RCC 7860 (cell line): ENCODE data around the gene RSRP1.
A peak's percentile ranks its signal among the peaks of the same experiment; 100 is the strongest.
"Not testable (repeated sequence)": the region's sequence is repeated elsewhere in the genome, so short reads cannot be mapped to it uniquely, and the experiment has no call there.

Source experiments
- DNase-seq: peaks from one replicate; pipeline ENCODE4 v3.0.0-alpha.2; 2015; ENCODE audit warnings: low spot score
- FAIRE-seq: peaks from 2 replicates; lab custom pipeline; 2012; peaks lifted over from hg19 to GRCh38; lab: Jason Lieb, UNC

Gene RSRP1

GRCh38 chr1:25259813-25260212 lies 12.6 kb upstream of the RSRP1 start:
- FAIRE-seq, DNase-seq: not testable (repeated sequence)

- no peak for DNase-seq
- FAIRE-seq = no peak
These were observed 9.9 kb upstream of the RSRP1 start for GRCh38 chr1:25257196-25257595.

- FAIRE-seq = no peak
These were observed 9.3 kb upstream of the RSRP1 start for GRCh38 chr1:25256578-25256965.

GRCh38 chr1:25255706-25256577 lies 8.7 kb upstream of the RSRP1 start:
- no peak for FAIRE-seq
- no peak for DNase-seq

More at GRCh38 chr1:25256578-25256965, 9.3 kb upstream of the RSRP1 start:
- DNase-seq = no peak

GRCh38 chr1:25253911-25254310 lies 6.7 kb upstream of the RSRP1 start:
- DNase-seq (peak; percentile 29), FAIRE-seq (no peak)

GRCh38 chr1:25247829-25248754 lies 838 bp upstream of the RSRP1 start:
- no peak for FAIRE-seq
- DNase-seq = no peak

- DNase-seq (no peak), FAIRE-seq (no peak)
These were observed 642 bp downstream of the RSRP1 start for GRCh38 chr1:25246600-25247023.

- DNase-seq (no peak), FAIRE-seq (no peak)
These were observed 1.2 kb downstream of the RSRP1 start for GRCh38 chr1:25245809-25246599.

- FAIRE-seq = no peak
- DNase-seq = no peak
These were observed 1.9 kb downstream of the RSRP1 start for GRCh38 chr1:25245393-25245792.

- DNase-seq = no peak
- no peak for FAIRE-seq
These were observed 3.3 kb downstream of the RSRP1 start for GRCh38 chr1:25243907-25244306.

GRCh38 chr1:25239681-25240541 lies 7.3 kb downstream of the RSRP1 start:
- DNase-seq = peak; percentile 71
- no peak for FAIRE-seq

- no peak for DNase-seq
- FAIRE-seq = no peak
These were observed 9.2 kb downstream of the RSRP1 start for GRCh38 chr1:25238046-25238445.

- DNase-seq, FAIRE-seq: not testable (repeated sequence)
These were observed 11.0 kb downstream of the RSRP1 start for GRCh38 chr1:25236261-25236660.

- FAIRE-seq, DNase-seq: not testable (repeated sequence)
These were observed 11.8 kb downstream of the RSRP1 start for GRCh38 chr1:25235411-25235810.

GRCh38 chr1:25232866-25233784 lies 14.1 kb downstream of the RSRP1 start:
- peak; percentile 62 for FAIRE-seq

GRCh38 chr1:25232027-25232865 lies 15.0 kb downstream of the RSRP1 start, which contains the start of gene SYF2:
SYF2 (minus strand) TSS chr1:25232502; CDS start chr1:25232467, 35 bp downstream.
- DNase-seq (peak; percentile 84), FAIRE-seq (peak; percentile 77)

More at GRCh38 chr1:25232866-25233784, 14.1 kb downstream of the RSRP1 start:
- peak; percentile 63 for DNase-seq

GRCh38 chr1:25223471-25223870 lies 23.8 kb downstream of the RSRP1 start:
- FAIRE-seq = no peak
- DNase-seq = no peak

GRCh38 chr1:25222606-25223005 lies 24.6 kb downstream of the RSRP1 start:
- DNase-seq (no peak), FAIRE-seq (no peak)
